Upper lobe of right lung (tissue), 1 donor: ENCODE data around the gene NT5C. TPM values are rescaled to one million over a fixed set of nuclear protein-coding genes. Genes with fewer than 3 reads are reported as not detected.
A peak's percentile ranks its signal among the peaks of the same experiment; 100 is the strongest.
"Not testable (repeated sequence)": the region's sequence is repeated elsewhere in the genome, so short reads cannot be mapped to it uniquely, and the experiment has no call there.

Experiments used
- ATAC-seq: fragments of 200-7000 bp; cut with Tn5 transposase; one replicate; pipeline ENCODE4 v1.9.1; 2020; ENCODE audit warnings: mild to moderate bottlenecking, moderate library complexity
- DNase-seq: peaks from one replicate; pipeline ENCODE4 v3.0.0-alpha.2; 2020
- H3K27ac ChIP-seq: fragments of 200-600 bp; one replicate; pipeline ENCODE4 v1.8.0; 2022
- H3K27me3 ChIP-seq: fragments of 200-600 bp; one replicate; pipeline ENCODE4 v1.8.0; 2022; ENCODE audit warnings: mild to moderate bottlenecking
- H3K36me3 ChIP-seq: fragments of 200-600 bp; one replicate; pipeline ENCODE4 v1.8.0; 2022
- H3K4me1 ChIP-seq: fragments of 200-600 bp; one replicate; pipeline ENCODE4 v1.8.0; 2022
- H3K4me3 ChIP-seq: fragments of 200-600 bp; one replicate; pipeline ENCODE4 v1.8.0; 2022; ENCODE audit warnings: mild to moderate bottlenecking
- H3K9me3 ChIP-seq: fragments of 200-600 bp; one replicate; pipeline ENCODE4 v1.8.0; 2022
- intact Hi-C: fragments of 100-400 bp; cut with DNase I; formaldehyde crosslinking; loops from one replicate; pipeline ENCODE4 v1.11.0; 2022
- total RNA-seq: library from RNA; stranded (reverse); fragmentation: NEBNext Ultra II Directional; extraction: Animal tissue kit (Norgen Biotek cat#: 25700); gene quantifications from one replicate; pipeline ENCODE4 v1.2.1, GENCODE V29; 2021
- TF ChIP-seq, protein P1 (sequence below): fragments of 200-600 bp; IDR thresholded peaks from one replicate; pipeline ENCODE4 v1.8.0; 2022; ENCODE audit warnings: antibody characterized with exemption
- donor health status: DM: no; HTN: yes; CAD: no; lungs with severe emphysema.

The NT5C gene
- total RNA-seq, 1 donor from 2014 or later, result 35.8 TPM

DNA sequence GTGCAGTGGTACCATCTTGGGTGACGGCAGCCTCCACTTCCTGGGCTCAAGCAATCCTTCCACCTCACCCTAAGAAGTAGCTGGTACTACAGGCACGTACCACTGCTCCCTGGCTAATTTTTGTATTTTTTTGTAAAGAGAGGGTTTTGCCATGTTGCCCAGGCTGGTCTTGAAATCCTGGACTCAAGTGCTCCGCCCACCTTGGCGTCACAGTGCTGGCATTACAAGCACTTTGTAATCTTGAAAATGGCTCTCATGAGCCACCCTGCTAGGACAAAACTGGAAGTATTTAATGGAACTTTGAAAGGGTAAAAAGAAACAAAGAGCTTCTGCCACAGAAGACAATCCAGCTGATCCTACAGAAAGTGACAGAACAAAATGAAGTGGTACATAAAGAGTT, 42.0 kb upstream of the NT5C start:
- no peaks in the 10 kb centered on the region for H3K27me3 ChIP-seq
- no peaks in the 10 kb centered on the region for H3K9me3 ChIP-seq
- TF ChIP-seq, protein P1, sequence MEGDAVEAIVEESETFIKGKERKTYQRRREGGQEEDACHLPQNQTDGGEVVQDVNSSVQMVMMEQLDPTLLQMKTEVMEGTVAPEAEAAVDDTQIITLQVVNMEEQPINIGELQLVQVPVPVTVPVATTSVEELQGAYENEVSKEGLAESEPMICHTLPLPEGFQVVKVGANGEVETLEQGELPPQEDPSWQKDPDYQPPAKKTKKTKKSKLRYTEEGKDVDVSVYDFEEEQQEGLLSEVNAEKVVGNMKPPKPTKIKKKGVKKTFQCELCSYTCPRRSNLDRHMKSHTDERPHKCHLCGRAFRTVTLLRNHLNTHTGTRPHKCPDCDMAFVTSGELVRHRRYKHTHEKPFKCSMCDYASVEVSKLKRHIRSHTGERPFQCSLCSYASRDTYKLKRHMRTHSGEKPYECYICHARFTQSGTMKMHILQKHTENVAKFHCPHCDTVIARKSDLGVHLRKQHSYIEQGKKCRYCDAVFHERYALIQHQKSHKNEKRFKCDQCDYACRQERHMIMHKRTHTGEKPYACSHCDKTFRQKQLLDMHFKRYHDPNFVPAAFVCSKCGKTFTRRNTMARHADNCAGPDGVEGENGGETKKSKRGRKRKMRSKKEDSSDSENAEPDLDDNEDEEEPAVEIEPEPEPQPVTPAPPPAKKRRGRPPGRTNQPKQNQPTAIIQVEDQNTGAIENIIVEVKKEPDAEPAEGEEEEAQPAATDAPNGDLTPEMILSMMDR, result no peak
- peaks cover 4% of the 10 kb centered on the region for H3K4me1 ChIP-seq
- H3K4me3 ChIP-seq, result no peak overlapping the region
- H3K36me3 ChIP-seq, result peaks cover 90% of the 10 kb centered on the region
- intact Hi-C loops, result loop anchor here (5.0 to 10.0 kb wide), 2 partner anchors 61 to 109 kb away; no protein-coding TSS in a partner anchor
- peak overlapping the region; percentile 6 for H3K27ac ChIP-seq
- DNase-seq (no peak), ATAC-seq (no peak)

DNA sequence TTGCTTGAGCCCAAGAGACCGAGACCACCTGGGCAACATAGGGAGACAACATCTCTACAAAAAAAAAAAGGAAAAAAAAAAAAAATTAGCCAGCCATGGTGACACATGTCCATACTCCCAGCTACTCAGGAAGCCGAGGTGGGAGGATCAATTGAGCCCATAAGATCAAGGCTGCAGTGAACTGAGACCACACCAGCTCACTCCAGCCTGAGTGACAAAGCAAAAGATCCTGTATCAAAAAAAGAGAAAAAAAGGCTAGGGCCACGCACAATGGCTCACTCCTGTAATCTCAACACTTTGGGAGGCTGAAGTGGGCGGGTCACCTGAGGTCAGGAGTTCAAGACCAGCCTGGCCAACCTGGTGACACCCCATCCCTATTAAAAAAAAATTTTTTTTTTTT, 37.5 kb upstream of the NT5C start:
- Histone ChIP-seq H3K4me1 (peaks cover 4% of the 10 kb centered on the region), H3K27me3 (no peaks in the 10 kb centered on the region), H3K27ac (no peak overlapping the region), H3K36me3 (peaks cover 85% of the 10 kb centered on the region), H3K4me3 (no peak overlapping the region), H3K9me3 (no peaks in the 10 kb centered on the region)
- TF ChIP-seq, protein P1, result no peak
- ATAC-seq, result no peak
- intact Hi-C loops, result no loop called here
- DNase-seq, result no peak

DNA sequence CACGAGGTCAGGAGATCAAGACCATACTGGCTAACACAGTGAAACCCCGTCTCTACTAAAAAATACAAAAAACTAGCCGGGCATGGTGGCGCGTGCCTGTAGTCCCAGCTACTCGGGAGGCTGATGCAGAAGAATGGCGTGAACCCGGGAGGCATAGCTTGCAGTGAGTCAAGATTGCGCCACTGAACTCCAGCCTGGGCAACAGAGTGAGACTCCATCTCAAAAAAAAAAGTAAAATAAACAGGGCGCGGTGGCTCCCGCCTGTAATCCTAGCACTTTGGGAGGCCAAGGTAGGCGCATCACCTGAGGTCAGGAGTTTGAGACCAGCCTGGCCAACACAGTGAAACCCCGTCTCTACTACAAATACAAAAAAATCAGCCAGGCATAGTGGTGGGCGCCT, 33.1 kb upstream of the NT5C start:
- H3K4me3 ChIP-seq, DNase-seq, H3K27ac ChIP-seq, ATAC-seq, H3K27me3 ChIP-seq, H3K4me1 ChIP-seq, intact Hi-C loops, H3K9me3 ChIP-seq: not testable (repeated sequence)
- H3K36me3 ChIP-seq, result peaks cover 52% of the 10 kb centered on the region

DNA sequence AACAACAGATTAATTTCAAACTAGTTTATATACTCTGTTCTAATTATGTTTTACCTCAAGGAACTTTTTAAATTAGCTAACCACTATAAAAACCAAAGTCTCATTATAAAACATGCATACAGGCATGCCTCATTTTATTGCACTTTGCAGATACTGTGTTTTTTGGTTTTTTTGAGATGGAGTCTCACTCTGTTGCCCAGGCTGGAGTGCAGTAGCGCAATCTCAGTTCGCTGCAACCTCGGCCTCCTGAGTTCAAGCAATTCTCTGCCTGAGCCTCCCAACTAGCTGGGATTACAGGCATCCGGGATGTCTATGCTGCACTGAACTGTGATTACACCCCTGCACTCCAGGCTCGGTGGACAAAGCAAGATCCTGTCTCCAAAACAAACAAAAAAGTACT, 31.5 kb upstream of the NT5C start:
- intact Hi-C loops, result no loop called here
- Histone ChIP-seq H3K4me1 (no peaks in the 10 kb centered on the region), H3K27me3 (no peaks in the 10 kb centered on the region), H3K9me3 (no peaks in the 10 kb centered on the region), H3K27ac (no peak overlapping the region), H3K36me3 (peaks cover 41% of the 10 kb centered on the region), H3K4me3 (no peak overlapping the region)
- ATAC-seq (no peak), DNase-seq (no peak)
- TF ChIP-seq, protein P1, result no peak

DNA sequence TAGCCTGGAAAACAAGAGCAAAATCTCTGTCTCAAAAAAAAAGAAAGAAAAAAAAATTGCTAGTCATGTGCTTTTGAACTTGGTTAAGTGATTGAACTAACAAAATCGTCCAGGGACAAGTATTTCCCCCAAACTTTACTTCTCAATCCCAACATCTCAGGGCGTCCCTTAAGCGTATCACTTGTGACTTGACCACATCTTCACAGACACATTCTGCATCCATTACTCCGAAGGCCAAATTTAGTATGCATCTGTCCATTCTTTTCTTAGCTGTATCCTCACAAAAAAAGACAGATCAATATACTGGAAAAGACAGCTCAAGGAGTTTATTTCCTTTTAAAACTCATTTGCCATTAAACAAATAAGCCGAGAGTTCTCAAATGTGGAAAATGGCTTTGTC, 28.7 kb upstream of the NT5C start:
- intact Hi-C loops, result no loop called here
- H3K27ac ChIP-seq, result no peak overlapping the region
- TF ChIP-seq, protein P1, result no peak
- H3K9me3 ChIP-seq, result no peaks in the 10 kb centered on the region
- H3K4me3 ChIP-seq, result no peak overlapping the region
- DNase-seq (no peak), ATAC-seq (no peak)
- peaks cover 16% of the 10 kb centered on the region for H3K36me3 ChIP-seq
- no peaks in the 10 kb centered on the region for H3K4me1 ChIP-seq
- no peaks in the 10 kb centered on the region for H3K27me3 ChIP-seq

DNA sequence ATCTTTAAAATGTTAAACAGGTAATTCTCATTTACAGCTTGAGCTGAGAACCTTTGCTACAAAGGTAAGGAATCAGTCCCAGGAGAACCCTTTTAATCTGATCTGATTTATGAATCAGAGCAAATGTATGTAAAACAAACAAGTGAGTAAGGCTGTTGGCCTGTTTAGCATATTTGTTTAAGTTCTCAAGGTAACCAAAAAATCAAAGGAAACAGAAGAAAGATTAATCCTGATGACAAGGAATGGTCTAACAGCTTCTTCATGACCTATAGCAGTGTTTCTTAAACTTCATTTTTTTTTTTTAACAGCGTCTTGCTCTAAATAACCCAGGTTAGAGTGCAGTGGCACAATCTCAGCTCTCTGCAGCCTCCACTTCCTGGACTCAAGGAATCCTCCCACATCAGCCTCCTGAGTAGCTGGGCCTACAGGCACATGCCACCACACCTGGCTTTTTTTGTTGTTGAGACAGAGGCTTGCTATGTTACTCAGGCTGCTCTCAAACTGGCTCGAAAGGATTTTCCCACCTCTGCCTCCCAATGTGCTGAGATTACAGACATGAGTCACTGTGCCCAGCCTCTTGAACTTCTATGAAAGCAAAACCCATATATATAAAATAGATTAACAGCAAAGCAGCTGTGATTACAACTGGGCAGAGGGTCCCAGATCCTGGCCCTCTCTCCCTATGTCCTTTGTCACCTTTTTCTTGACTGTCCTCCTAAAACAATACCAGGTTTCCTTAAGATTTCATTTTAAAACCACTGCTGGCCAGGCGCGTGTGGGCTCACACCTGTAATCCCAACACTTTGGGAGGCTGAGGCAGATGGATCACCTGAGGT, 27.9 kb upstream of the NT5C start:
- Histone ChIP-seq H3K36me3 (peaks cover 12% of the 10 kb centered on the region), H3K9me3 (no peaks in the 10 kb centered on the region), H3K27me3 (no peaks in the 10 kb centered on the region), H3K4me3 (no peak overlapping the region), H3K4me1 (no peaks in the 10 kb centered on the region), H3K27ac (no peak overlapping the region)
- intact Hi-C loops, result no loop called here
- no peak for ATAC-seq
- TF ChIP-seq, protein P1, result no peak
- DNase-seq, result no peak

DNA sequence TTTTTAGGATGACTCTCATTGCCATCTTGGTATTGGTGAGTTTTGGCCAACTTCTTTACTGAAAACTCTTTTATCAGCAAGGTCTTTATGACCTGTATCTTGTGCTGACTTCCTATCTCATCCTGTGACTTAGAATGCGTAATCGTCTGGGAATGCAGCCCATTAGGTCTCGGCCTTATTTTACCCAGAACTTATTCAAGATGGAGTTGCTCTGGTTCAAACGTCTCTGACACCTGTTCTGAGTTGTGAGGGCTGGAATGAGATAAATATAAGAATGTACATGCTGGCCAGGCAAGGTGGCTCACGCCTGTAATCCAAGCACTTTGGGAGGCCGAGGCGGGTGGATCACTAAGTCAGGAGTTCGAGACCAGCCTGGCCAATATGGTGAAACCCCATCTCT, 26.9 kb upstream of the NT5C start:
- H3K36me3 ChIP-seq, ATAC-seq, H3K9me3 ChIP-seq, H3K4me1 ChIP-seq, H3K27ac ChIP-seq, H3K4me3 ChIP-seq, H3K27me3 ChIP-seq, intact Hi-C loops: not testable (repeated sequence)
- DNase-seq, result peak; percentile 8
